Kidney tubule cell (primary cell): ENCODE measurements around the gene CCNL1.
A peak's percentile ranks its signal among the peaks of the same experiment; 100 is the strongest.

Experiments
- DNase-seq: peaks from one replicate; pipeline ENCODE4 v3.0.0-alpha.2; 2018; ENCODE audit warnings: low spot score

CCNL1 gene

GRCh38 chr3:157145606-157146322 is 14.2 kb downstream of the CCNL1 start:
- DNase-seq: no peak

GRCh38 chr3:157142315-157142714 is 17.6 kb downstream of the CCNL1 start:
- DNase-seq: no peak

- DNase-seq: no peak
Measured at GRCh38 chr3:157139938-157140534, 19.9 kb downstream of the CCNL1 start.

- DNase-seq: peak; percentile 88
Measured at GRCh38 chr3:157136647-157137387, 23.1 kb downstream of the CCNL1 start.

- DNase-seq: peak; percentile 89
Measured at GRCh38 chr3:157135671-157136396, 24.1 kb downstream of the CCNL1 start.

GRCh38 chr3:157134620-157135191 is 25.2 kb downstream of the CCNL1 start:
- peak; percentile 51 for DNase-seq

GRCh38 chr3:157133434-157134320 is 26.3 kb downstream of the CCNL1 start:
- DNase-seq: no peak

GRCh38 chr3:157132936-157133335 is 27.0 kb downstream of the CCNL1 start:
- DNase-seq: peak; percentile 60

- no peak for DNase-seq
Measured at GRCh38 chr3:157132341-157132740, 27.6 kb downstream of the CCNL1 start.

GRCh38 chr3:157131861-157132260 is 28.1 kb downstream of the CCNL1 start:
- peak; percentile 84 for DNase-seq

GRCh38 chr3:157130467-157131251 is 29.3 kb downstream of the CCNL1 start:
- peak; percentile 86 for DNase-seq

- peak; percentile 47 for DNase-seq
Measured at GRCh38 chr3:157129803-157130466, 30.0 kb downstream of the CCNL1 start.

- peak; percentile 95 for DNase-seq
Measured at GRCh38 chr3:157128771-157129681, 30.9 kb downstream of the CCNL1 start.

GRCh38 chr3:157127831-157128767 is 31.8 kb downstream of the CCNL1 start:
- peak; percentile 98 for DNase-seq

- peak; percentile 49 for DNase-seq
Measured at GRCh38 chr3:157127268-157127667, 32.7 kb downstream of the CCNL1 start.

GRCh38 chr3:157126365-157126764 is 33.6 kb downstream of the CCNL1 start:
- no peak for DNase-seq

- peak; percentile 76 for DNase-seq
Measured at GRCh38 chr3:157125101-157125500, 34.8 kb downstream of the CCNL1 start.
